IMR-90 (cell line): Measurements from ENCODE around the gene CFAP92. TPM values are rescaled to one million over a fixed set of nuclear protein-coding genes. Genes with fewer than 3 reads are reported as not detected.

Experiments
- ATAC-seq: fragments of 200-7000 bp; cut with Tn5 transposase; 2 replicates; pipeline ENCODE4 v1.9.1; 2020; ENCODE audit warnings: low read depth, mild to moderate bottlenecking, moderate library complexity
- BruUV-seq: library from RNA; stranded (reverse); fragments of 400-500 nt; replicated peaks from 2 replicates; lab custom pipeline; 2021; lab: Mats Ljungman, UMichigan
- CTCF ChIA-PET: fragments of 300-600 bp; formaldehyde crosslinking; extraction: SDS; loops from one replicate; lab custom pipeline; 2021; ENCODE audit warnings: antibody characterized with exemption; lab: Yijun Ruan, JAX
- POLR2A ChIA-PET: fragments of 300-600 bp; sonication (Branson Sonifier 250); formaldehyde crosslinking; loops from one replicate; lab custom pipeline; 2022; ENCODE audit warnings: antibody characterized with exemption; ENCODE audit not compliant: unreplicated experiment; lab: Charles Lee
- DNase-seq: peaks from one replicate; pipeline ENCODE4 v3.0.0; 2013
- H2AFZ ChIP-seq: replicated peaks from 2 replicates; pipeline ENCODE3; 2013; ENCODE audit warnings: low read length, mild to moderate bottlenecking; ENCODE audit not compliant: poor library complexity
- H2AK5ac ChIP-seq: 2 replicates; pipeline ENCODE4 v1.6.1; 2013; ENCODE audit warnings: low read depth, low read length, inconsistent platforms
- H2AK9ac ChIP-seq: replicated peaks from 2 replicates; pipeline ENCODE3; 2013; ENCODE audit warnings: mild to moderate bottlenecking, low read depth, low read length, moderate library complexity; ENCODE audit not compliant: poor library complexity
- H2BK120ac ChIP-seq: 2 replicates; pipeline ENCODE4 v1.6.1; 2013; ENCODE audit warnings: low read depth, low read length, inconsistent platforms
- H2BK15ac ChIP-seq: 3 replicates; pipeline ENCODE4 v1.6.1; 2013; ENCODE audit warnings: low read depth, low read length, inconsistent platforms
- H2BK20ac ChIP-seq: 2 replicates; pipeline ENCODE4 v1.6.1; 2013; ENCODE audit warnings: low read depth, mild to moderate bottlenecking, inconsistent platforms, low read length, moderate library complexity
- H2BK5ac ChIP-seq: 2 replicates; pipeline ENCODE4 v1.6.1; 2013; ENCODE audit warnings: mild to moderate bottlenecking, low read depth, low read length, inconsistent platforms; ENCODE audit not compliant: poor library complexity, severe bottlenecking
- H3K14ac ChIP-seq: replicated peaks from 2 replicates; pipeline ENCODE4 v1.6.1; 2013; ENCODE audit warnings: low read depth, low read length, inconsistent platforms
- H3K18ac ChIP-seq: 2 replicates; pipeline ENCODE4 v1.6.1; 2013; ENCODE audit warnings: low read depth, low read length, control low read depth
- H3K23ac ChIP-seq: 2 replicates; pipeline ENCODE4 v1.6.1; 2013; ENCODE audit warnings: low read depth, low read length, inconsistent platforms
- H3K27ac ChIP-seq: 2 replicates; pipeline ENCODE4 v1.5.1; 2013; ENCODE audit warnings: mild to moderate bottlenecking, control low read depth, low read length; ENCODE audit not compliant: insufficient read depth
- H3K27me3 ChIP-seq: 2 replicates; pipeline ENCODE4 v1.6.1; 2013; ENCODE audit warnings: low read length; ENCODE audit not compliant: control insufficient read depth, insufficient read depth
- H3K36me3 ChIP-seq: 2 replicates; pipeline ENCODE4 v1.6.1; 2013; ENCODE audit warnings: low read length, mixed read lengths; ENCODE audit not compliant: control insufficient read depth, insufficient read depth
- H3K4ac ChIP-seq: 2 replicates; pipeline ENCODE4 v1.6.1; 2013; ENCODE audit warnings: low read depth, low read length, inconsistent platforms
- H3K4me1 ChIP-seq: 2 replicates; pipeline ENCODE4 v1.6.1; 2013; ENCODE audit warnings: low read length, mixed read lengths; ENCODE audit not compliant: control insufficient read depth, insufficient read depth
- H3K4me2 ChIP-seq: 2 replicates; pipeline ENCODE4 v1.6.1; 2013; ENCODE audit warnings: low read depth, mild to moderate bottlenecking, control low read depth, low read length, moderate library complexity
- H3K4me3 ChIP-seq: 2 replicates; pipeline ENCODE4 v1.5.1; 2013; ENCODE audit warnings: low read depth, mild to moderate bottlenecking, control low read depth, low read length, moderate library complexity; ENCODE audit not compliant: insufficient read depth
- H3K56ac ChIP-seq: 2 replicates; pipeline ENCODE4 v1.6.1; 2013; ENCODE audit warnings: low read length, inconsistent platforms; ENCODE audit not compliant: insufficient read depth; ENCODE audit errors: extremely low read depth
- H3K79me1 ChIP-seq, 2 experiments: 2 replicates each; pipeline ENCODE4 v1.6.1; 2013; ENCODE audit warnings: low read length in 2 of 2, inconsistent platforms in 1 of 2, low read depth in 1 of 2
- H3K9ac ChIP-seq: 2 replicates; pipeline ENCODE4 v1.6.1; 2013; ENCODE audit warnings: low read depth, low read length, control low read depth
- H3K9me1 ChIP-seq: 2 replicates; pipeline ENCODE4 v1.6.1; 2013; ENCODE audit warnings: low read length, inconsistent platforms; ENCODE audit not compliant: insufficient read depth
- H3K9me3 ChIP-seq: 2 replicates; pipeline ENCODE4 v1.6.1; 2013; ENCODE audit warnings: low read length; ENCODE audit not compliant: control insufficient read depth, insufficient read depth
- H4K20me1 ChIP-seq: 2 replicates; pipeline ENCODE4 v1.6.1; 2013; ENCODE audit warnings: low read length, inconsistent platforms; ENCODE audit not compliant: insufficient read depth
- H4K5ac ChIP-seq: 2 replicates; pipeline ENCODE4 v1.6.1; 2013; ENCODE audit warnings: mild to moderate bottlenecking, low read depth, low read length, control low read depth
- H4K8ac ChIP-seq, 2 experiments: 2 replicates each; pipeline ENCODE4 v1.6.1; 2013; ENCODE audit warnings: low read depth in 2 of 2, low read length in 2 of 2, control low read depth in 1 of 2, inconsistent platforms in 1 of 2
- H4K91ac ChIP-seq: 2 replicates; pipeline ENCODE4 v1.6.1; 2013; ENCODE audit warnings: low read depth, low read length, inconsistent platforms; ENCODE audit not compliant: insufficient read depth
- BHLHE40 ChIP-seq: fragments of 150-350 bp; IDR thresholded peaks from 2 replicates; pipeline ENCODE4 v1.6.1; 2016; ENCODE audit warnings: mild to moderate bottlenecking, low read depth, low read length
- CEBPB ChIP-seq: IDR thresholded peaks from 2 replicates; pipeline ENCODE4 v1.6.1; 2012; ENCODE audit warnings: low read depth, low read length, improper control_type of control experiment
- CHD1 ChIP-seq: IDR thresholded peaks from 2 replicates; pipeline ENCODE4 v1.6.1; 2012; ENCODE audit warnings: low read depth, low read length, improper control_type of control experiment
- FOS ChIP-seq: fragments of 150-350 bp; IDR thresholded peaks from 2 replicates; pipeline ENCODE4 v1.6.1; 2016; ENCODE audit warnings: low read depth, low read length
- MAFK ChIP-seq: IDR thresholded peaks from 2 replicates; pipeline ENCODE4 v1.6.1; 2012; ENCODE audit warnings: low read depth, low read length, improper control_type of control experiment
- MAZ ChIP-seq: IDR thresholded peaks from 2 replicates; pipeline ENCODE4 v1.6.1; 2012; ENCODE audit warnings: low read depth, mild to moderate bottlenecking, low read length, improper control_type of control experiment, moderate library complexity, borderline replicate concordance
- MXI1 ChIP-seq: IDR thresholded peaks from 2 replicates; pipeline ENCODE4 v1.6.1; 2012; ENCODE audit warnings: low read depth, mild to moderate bottlenecking, low read length, moderate library complexity, borderline replicate concordance
- NFE2L2 ChIP-seq: fragments of 150-350 bp; IDR thresholded peaks from 2 replicates; pipeline ENCODE4 v1.6.1; 2016; ENCODE audit warnings: low read depth, mild to moderate bottlenecking, low read length
- POLR2A ChIP-seq: IDR thresholded peaks from 2 replicates; pipeline ENCODE4 v1.6.1; 2012; ENCODE audit warnings: mild to moderate bottlenecking, low read depth, low read length
- RAD21 ChIP-seq: IDR thresholded peaks from 2 replicates; pipeline ENCODE4 v1.6.1; 2012; ENCODE audit warnings: low read length, improper control_type of control experiment
- RCOR1 ChIP-seq: IDR thresholded peaks from 2 replicates; pipeline ENCODE4 v1.6.1; 2012; ENCODE audit warnings: mild to moderate bottlenecking, low read length, improper control_type of control experiment; ENCODE audit not compliant: insufficient replicate concordance
- RFX5 ChIP-seq: IDR thresholded peaks from 2 replicates; pipeline ENCODE4 v1.8.0; 2012; ENCODE audit warnings: low read depth, mild to moderate bottlenecking, low read length, moderate library complexity
- SMC3 ChIP-seq: fragments of 150-350 bp; IDR thresholded peaks from 2 replicates; pipeline ENCODE4 v1.6.1; 2016; ENCODE audit warnings: low read depth, mild to moderate bottlenecking, antibody characterized with exemption, low read length, moderate library complexity
- WGBS, 2 experiments: methylation state at CpG; one replicate each; pipeline versions ENCODE4 v1.1.5 to v1.1.7; 2013; ENCODE audit warnings: missing lambda C conversion rate in 2 of 2; ENCODE audit not compliant: insufficient read length in 1 of 2; ENCODE audit errors: extremely low coverage in 2 of 2; 5-methylcytosine and 5-hydroxymethylcytosine counted together
- dilution Hi-C: fragments of 300-500 bp; cut with HindIII; formaldehyde crosslinking; loops from one replicate; pipeline ENCODE4 v1.14.3; 2018; ENCODE audit warnings: low sequenced_read_pairs; ENCODE audit not compliant: unreplicated experiment
- in situ Hi-C: fragments of 300-500 bp; cut with MboI; formaldehyde crosslinking; loops from 3 replicates; pipeline ENCODE4 v1.14.3; 2019; ENCODE audit warnings: low sequenced_read_pairs, inconsistent platforms, mixed read lengths
- intact Hi-C: fragments of 100-400 bp; cut with micrococcal nuclease; formaldehyde crosslinking; loops from 2 replicates; pipeline ENCODE4 v1.10.0; 2022
- polyA plus RNA-seq, 3 experiments: library from polyadenylated mRNA; depleted of rRNA; stranded (reverse); fragments of >200 nt; gene quantifications; 2 replicates each; pipeline ENCODE4 v1.2.3, GENCODE V29; 2012; ENCODE audit warnings: low replicate concordance in 1 of 3
- total RNA-seq: library from RNA; depleted of rRNA; stranded (reverse); fragments of >200 nt; gene quantifications from 2 replicates; pipeline ENCODE4 v1.2.3, GENCODE V29; 2012
- TF ChIP-seq, protein P1 (sequence below): conservative IDR thresholded peaks from 2 replicates; pipeline ENCODE4 v1.5.1; 2012; ENCODE audit warnings: mild to moderate bottlenecking, low read depth, low read length, improper control_type of control experiment
- TF ChIP-seq, protein P2 (sequence below): fragments of 150-350 bp; IDR thresholded peaks from 2 replicates; pipeline ENCODE4 v1.6.1; 2017; ENCODE audit warnings: mild to moderate bottlenecking, antibody characterized with exemption, low read length, low read depth
- TF ChIP-seq, protein P3 (sequence below): fragments of 150-350 bp; IDR thresholded peaks from 2 replicates; pipeline ENCODE4 v1.6.1; 2016; ENCODE audit warnings: low read depth, mild to moderate bottlenecking, low read length, moderate library complexity, borderline replicate concordance

Gene CFAP92
- total and polyA plus RNA-seq, 2 of the 4 experiments (the other 2 are of a cell fraction), result not detected

DNA sequence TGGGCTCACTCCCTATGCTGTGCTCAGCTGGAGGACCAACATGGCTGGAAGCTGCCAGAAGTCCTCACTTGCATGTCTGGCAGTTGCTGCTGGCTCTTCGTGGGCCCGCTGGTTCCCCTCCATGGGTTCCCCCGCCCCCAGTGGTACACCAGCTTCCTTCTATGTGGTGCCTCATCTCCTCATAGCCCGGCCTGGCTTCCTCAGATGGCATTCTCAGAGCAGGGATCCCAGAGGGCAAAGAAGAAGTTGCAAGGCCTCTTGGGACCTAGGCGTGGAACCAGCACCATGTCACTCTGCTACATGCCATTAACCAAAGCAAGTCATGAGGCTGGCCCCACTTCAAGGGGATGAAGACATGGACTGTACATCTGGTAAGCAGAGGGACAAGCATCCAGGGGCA is 2.9 kb upstream of the CFAP92 start:
- H3K9me1 ChIP-seq, result no peaks in the 10 kb centered on the region; the same call in 1 of the 2 replicates
- no peak overlapping the region for H3K14ac ChIP-seq
- no peak overlapping the region for H2AK9ac ChIP-seq
- no peak overlapping the region for H4K5ac ChIP-seq
- no peak for ATAC-seq
- H3K79me1 ChIP-seq, result no peaks in the 10 kb centered on the region
- H4K8ac ChIP-seq, result no peak overlapping the region
- peaks cover 10% of the 10 kb centered on the region; the same call in 1 of the 2 replicates for H3K4me1 ChIP-seq
- no peak overlapping the region for H2BK5ac ChIP-seq
- no peaks in the 10 kb centered on the region for H4K20me1 ChIP-seq
- ChIA-PET POLR2A (no interaction called here), CTCF (no interaction called here)
- intact Hi-C loops (no loop called here), dilution Hi-C loops (no loop called here), in situ Hi-C loops (no loop called here)
- H4K91ac ChIP-seq, result no peak overlapping the region
- DNase-seq, result no peak
- H3K9me3 ChIP-seq, result no peaks in the 10 kb centered on the region
- no peak for TF ChIP-seq RCOR1
- no peak for TF ChIP-seq CEBPB
- TF ChIP-seq MXI1, result no peak
- TF ChIP-seq BHLHE40, result no peak
- no peak for TF ChIP-seq FOS
- no peak for TF ChIP-seq POLR2A
- TF ChIP-seq, protein P1, sequence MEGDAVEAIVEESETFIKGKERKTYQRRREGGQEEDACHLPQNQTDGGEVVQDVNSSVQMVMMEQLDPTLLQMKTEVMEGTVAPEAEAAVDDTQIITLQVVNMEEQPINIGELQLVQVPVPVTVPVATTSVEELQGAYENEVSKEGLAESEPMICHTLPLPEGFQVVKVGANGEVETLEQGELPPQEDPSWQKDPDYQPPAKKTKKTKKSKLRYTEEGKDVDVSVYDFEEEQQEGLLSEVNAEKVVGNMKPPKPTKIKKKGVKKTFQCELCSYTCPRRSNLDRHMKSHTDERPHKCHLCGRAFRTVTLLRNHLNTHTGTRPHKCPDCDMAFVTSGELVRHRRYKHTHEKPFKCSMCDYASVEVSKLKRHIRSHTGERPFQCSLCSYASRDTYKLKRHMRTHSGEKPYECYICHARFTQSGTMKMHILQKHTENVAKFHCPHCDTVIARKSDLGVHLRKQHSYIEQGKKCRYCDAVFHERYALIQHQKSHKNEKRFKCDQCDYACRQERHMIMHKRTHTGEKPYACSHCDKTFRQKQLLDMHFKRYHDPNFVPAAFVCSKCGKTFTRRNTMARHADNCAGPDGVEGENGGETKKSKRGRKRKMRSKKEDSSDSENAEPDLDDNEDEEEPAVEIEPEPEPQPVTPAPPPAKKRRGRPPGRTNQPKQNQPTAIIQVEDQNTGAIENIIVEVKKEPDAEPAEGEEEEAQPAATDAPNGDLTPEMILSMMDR, result no peak
- no peak for TF ChIP-seq NFE2L2
- TF ChIP-seq, protein P2, sequence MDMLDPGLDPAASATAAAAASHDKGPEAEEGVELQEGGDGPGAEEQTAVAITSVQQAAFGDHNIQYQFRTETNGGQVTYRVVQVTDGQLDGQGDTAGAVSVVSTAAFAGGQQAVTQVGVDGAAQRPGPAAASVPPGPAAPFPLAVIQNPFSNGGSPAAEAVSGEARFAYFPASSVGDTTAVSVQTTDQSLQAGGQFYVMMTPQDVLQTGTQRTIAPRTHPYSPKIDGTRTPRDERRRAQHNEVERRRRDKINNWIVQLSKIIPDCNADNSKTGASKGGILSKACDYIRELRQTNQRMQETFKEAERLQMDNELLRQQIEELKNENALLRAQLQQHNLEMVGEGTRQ, result no peak
- TF ChIP-seq MAZ, result no peak
- no peak for TF ChIP-seq RFX5
- TF ChIP-seq, protein P3, sequence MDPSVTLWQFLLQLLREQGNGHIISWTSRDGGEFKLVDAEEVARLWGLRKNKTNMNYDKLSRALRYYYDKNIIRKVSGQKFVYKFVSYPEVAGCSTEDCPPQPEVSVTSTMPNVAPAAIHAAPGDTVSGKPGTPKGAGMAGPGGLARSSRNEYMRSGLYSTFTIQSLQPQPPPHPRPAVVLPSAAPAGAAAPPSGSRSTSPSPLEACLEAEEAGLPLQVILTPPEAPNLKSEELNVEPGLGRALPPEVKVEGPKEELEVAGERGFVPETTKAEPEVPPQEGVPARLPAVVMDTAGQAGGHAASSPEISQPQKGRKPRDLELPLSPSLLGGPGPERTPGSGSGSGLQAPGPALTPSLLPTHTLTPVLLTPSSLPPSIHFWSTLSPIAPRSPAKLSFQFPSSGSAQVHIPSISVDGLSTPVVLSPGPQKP, result no peak
- TF ChIP-seq CHD1, result no peak
- no peak for TF ChIP-seq RAD21
- no peak for TF ChIP-seq SMC3
- no peak for TF ChIP-seq MAFK
- no peak overlapping the region for H2AK5ac ChIP-seq
- H3K36me3 ChIP-seq, result no peaks in the 10 kb centered on the region
- no peak overlapping the region for H3K56ac ChIP-seq
- H3K4ac ChIP-seq, result no peak overlapping the region
- H2BK15ac ChIP-seq, result no peak overlapping the region
- no peak overlapping the region for H3K18ac ChIP-seq
- WGBS, 2 experiments, result 59% methylated on average over 3 of the region's 5 CpGs; no CpG with 5 or more reads in 1 of the 2 experiments
- no peak overlapping the region for H3K4me3 ChIP-seq
- no peak overlapping the region for H2AFZ ChIP-seq
- H3K27me3 ChIP-seq, result peaks cover 78% of the 10 kb centered on the region
- H2BK20ac ChIP-seq, result no peak overlapping the region
- no peak overlapping the region for H3K9ac ChIP-seq
- no peak overlapping the region for H3K23ac ChIP-seq
- no peak overlapping the region for H3K4me2 ChIP-seq
- BruUV-seq, result no TSS peak
- H2BK120ac ChIP-seq, result no peak overlapping the region
- no peak overlapping the region for H3K27ac ChIP-seq
